K562 (cell line): ENCODE results near the gene SMURF1. TPM values are rescaled to one million over a fixed set of nuclear protein-coding genes. Genes with fewer than 3 reads are reported as not detected.

Source experiments
- ARID1B ChIP-seq: fragments of 450-650 bp; IDR thresholded peaks from 2 replicates; pipeline ENCODE4 v1.6.1; 2016; ENCODE audit warnings: antibody characterized with exemption, mild to moderate bottlenecking, inconsistent platforms
- ARID2 ChIP-seq: fragments of 450-650 bp; IDR thresholded peaks from 2 replicates; pipeline ENCODE4 v1.6.1; 2017; ENCODE audit warnings: antibody characterized with exemption, mild to moderate bottlenecking
- E2F3 ChIP-seq: fragments of 250-450 bp; sonication (Bioruptor Pico); IDR thresholded peaks from 2 replicates; pipeline ENCODE4 v1.4.0; 2020; ENCODE audit warnings: mild to moderate bottlenecking
- FOXJ2 ChIP-seq: fragments of 200-800 bp; sonication (Bioruptor generic); IDR thresholded peaks from 2 replicates; pipeline ENCODE4 v1.6.1; 2016; ENCODE audit warnings: missing genetic modification characterization, missing compliant biosample characterization
- GABPB2 ChIP-seq: fragments of 250-450 bp; sonication (Bioruptor Pico); conservative IDR thresholded peaks from 2 replicates; pipeline ENCODE4 v1.5.1; 2021; ENCODE audit warnings: mild to moderate bottlenecking
- POLR2A ChIP-seq: fragments of 450-650 bp; conservative IDR thresholded peaks from 2 replicates; pipeline ENCODE4 v1.6.1; 2016
- TAF7 ChIP-seq: fragments of 450-650 bp; IDR thresholded peaks from 2 replicates; pipeline ENCODE4 v1.6.1; 2016; ENCODE audit warnings: missing genetic modification characterization, missing compliant biosample characterization
- TCFL5 ChIP-seq: fragments of 250-450 bp; sonication (Bioruptor Pico); conservative IDR thresholded peaks from 2 replicates; pipeline ENCODE4 v1.6.1; 2021; ENCODE audit warnings: mild to moderate bottlenecking, moderate library complexity, matching md5 sums
- ZC3H11A ChIP-seq: IDR thresholded peaks from 2 replicates; pipeline ENCODE4 v1.6.1; 2012; ENCODE audit warnings: low read depth, low read length, improper control_type of control experiment
- ZNF212 ChIP-seq: fragments of 450-650 bp; formaldehyde crosslinking; IDR thresholded peaks from 2 replicates; pipeline ENCODE4 v1.4.0; 2020; ENCODE audit warnings: mild to moderate bottlenecking
- ZNF699 ChIP-seq: fragments of 250-450 bp; sonication (Bioruptor Pico); IDR thresholded peaks from 2 replicates; pipeline ENCODE4 v1.8.0; 2021; ENCODE audit warnings: mild to moderate bottlenecking, moderate library complexity; ENCODE audit not compliant: insufficient replicate concordance
- polyA plus RNA-seq, 8 experiments: library from polyadenylated mRNA; depleted of rRNA in 4 of 8; stranded (reverse) in 5 of 8; unstranded in 3 of 8; fragments of >200 nt; fragmentation: Nextera tagmentation in 2 of 8; fragmentation: Illumina TruSeq in 1 of 8; extraction: Ambion mirVana in 2 of 8; extraction: Trizol in 1 of 8; gene quantifications; 2 replicates each; pipeline versions ENCODE4 v1.2.1 to v1.2.3, GENCODE V29; 2011 to 2014; ENCODE audit warnings: inconsistent platforms in 1 of 8, missing spikeins in 1 of 8
- total RNA-seq, 7 experiments: library from RNA; depleted of rRNA in 6 of 7; stranded (reverse); fragments of >200 nt in 6 of 7; fragmentation: Illumina TruSeq in 2 of 7; extraction: Trizol in 2 of 7; gene quantifications; 2 replicates each; pipeline versions ENCODE4 v1.2.1 to v1.2.3, GENCODE V29; 2011 to 2021; ENCODE audit warnings: low replicate concordance in 1 of 7
- TF ChIP-seq, protein P1 (sequence below): IDR thresholded peaks from 2 replicates; pipeline ENCODE4 v1.6.1; 2016; ENCODE audit warnings: missing genetic modification characterization, missing compliant biosample characterization
- TF ChIP-seq, protein P2 (sequence below), 2 experiments: fragments of 450-650 bp; IDR thresholded peaks; 2 replicates each; pipeline ENCODE4 v1.6.1; 2018; ENCODE audit warnings: mild to moderate bottlenecking in 2 of 2, low read depth in 1 of 2; ENCODE audit not compliant: partially characterized antibody in 2 of 2
- TF ChIP-seq, protein P3 (sequence below), 2 experiments: fragments of 450-650 bp; formaldehyde crosslinking in 1 of 2; IDR thresholded peaks; 2 replicates each; pipeline versions ENCODE4 v1.4.0 to v1.6.1; 2014 to 2020; ENCODE audit warnings: mild to moderate bottlenecking in 2 of 2, borderline replicate concordance in 1 of 2, low read depth in 1 of 2

SMURF1 gene
- total and polyA plus RNA-seq, 9 of the 15 experiments (the other 6 are each of a cell fraction or from before 2014, with no cell fraction given) = 1.0 to 20.1 (median 12.6) TPM

DNA sequence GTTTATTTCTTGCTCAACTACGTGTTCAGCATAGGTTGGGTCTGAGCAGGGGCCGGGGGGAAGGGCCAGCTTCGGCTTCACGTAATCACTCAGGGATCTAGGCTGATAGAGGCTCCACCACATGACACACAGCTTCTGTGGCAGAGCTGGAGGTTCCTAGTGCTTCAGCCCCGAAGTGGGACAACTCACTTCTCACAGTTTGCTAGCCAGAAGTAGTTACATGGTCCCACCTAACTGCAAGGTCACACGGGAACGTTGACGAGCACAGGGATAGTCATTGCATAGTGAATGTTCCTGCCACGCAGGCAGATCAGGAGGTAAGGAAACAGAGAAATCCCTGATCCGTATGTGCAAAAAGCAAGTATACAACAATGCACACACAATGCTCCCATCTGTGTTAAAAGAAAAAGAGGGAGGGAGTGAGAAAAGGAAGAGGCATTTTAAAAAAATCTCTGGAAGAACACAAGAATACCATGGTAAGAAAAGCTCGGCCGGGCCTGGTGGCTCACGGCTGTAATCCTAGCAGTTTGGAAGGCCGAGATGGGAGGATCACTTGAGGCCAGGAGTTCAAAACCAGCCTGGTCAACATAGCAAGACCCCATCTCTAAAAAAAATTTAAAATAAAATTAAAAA, 16.9 kb downstream of the SMURF1 start (continued):
- no peak for TF ChIP-seq GABPB2
- no peak for TF ChIP-seq ZC3H11A
- no peak for TF ChIP-seq ZNF212 (CRISPR knock-in tag)
- TF ChIP-seq, protein P1, sequence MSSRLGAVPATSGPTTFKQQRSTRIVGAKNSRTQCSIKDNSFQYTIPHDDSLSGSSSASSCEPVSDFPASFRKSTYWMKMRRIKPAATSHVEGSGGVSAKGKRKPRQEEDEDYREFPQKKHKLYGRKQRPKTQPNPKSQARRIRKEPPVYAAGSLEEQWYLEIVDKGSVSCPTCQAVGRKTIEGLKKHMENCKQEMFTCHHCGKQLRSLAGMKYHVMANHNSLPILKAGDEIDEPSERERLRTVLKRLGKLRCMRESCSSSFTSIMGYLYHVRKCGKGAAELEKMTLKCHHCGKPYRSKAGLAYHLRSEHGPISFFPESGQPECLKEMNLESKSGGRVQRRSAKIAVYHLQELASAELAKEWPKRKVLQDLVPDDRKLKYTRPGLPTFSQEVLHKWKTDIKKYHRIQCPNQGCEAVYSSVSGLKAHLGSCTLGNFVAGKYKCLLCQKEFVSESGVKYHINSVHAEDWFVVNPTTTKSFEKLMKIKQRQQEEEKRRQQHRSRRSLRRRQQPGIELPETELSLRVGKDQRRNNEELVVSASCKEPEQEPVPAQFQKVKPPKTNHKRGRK = no peak
- TF ChIP-seq POLR2A = no peak
- no peak for TF ChIP-seq E2F3 (CRISPR knock-in tag)
- 0 out of 2 replicates have a peak, but pooled peaks have one; percentile 43 for TF ChIP-seq ARID2
- peak; percentile 75; the same call in 1 of the 2 replicates for TF ChIP-seq FOXJ2 (tag)
- TF ChIP-seq ZNF699 (CRISPR knock-in tag) = no peak
- TF ChIP-seq TAF7 (tag) = peak; percentile 43; the same call in 1 of the 2 replicates
- no peak for TF ChIP-seq TCFL5
- TF ChIP-seq ARID1B = peak; percentile 59; the same call in 1 of the 2 replicates
- TF ChIP-seq, protein P2, sequence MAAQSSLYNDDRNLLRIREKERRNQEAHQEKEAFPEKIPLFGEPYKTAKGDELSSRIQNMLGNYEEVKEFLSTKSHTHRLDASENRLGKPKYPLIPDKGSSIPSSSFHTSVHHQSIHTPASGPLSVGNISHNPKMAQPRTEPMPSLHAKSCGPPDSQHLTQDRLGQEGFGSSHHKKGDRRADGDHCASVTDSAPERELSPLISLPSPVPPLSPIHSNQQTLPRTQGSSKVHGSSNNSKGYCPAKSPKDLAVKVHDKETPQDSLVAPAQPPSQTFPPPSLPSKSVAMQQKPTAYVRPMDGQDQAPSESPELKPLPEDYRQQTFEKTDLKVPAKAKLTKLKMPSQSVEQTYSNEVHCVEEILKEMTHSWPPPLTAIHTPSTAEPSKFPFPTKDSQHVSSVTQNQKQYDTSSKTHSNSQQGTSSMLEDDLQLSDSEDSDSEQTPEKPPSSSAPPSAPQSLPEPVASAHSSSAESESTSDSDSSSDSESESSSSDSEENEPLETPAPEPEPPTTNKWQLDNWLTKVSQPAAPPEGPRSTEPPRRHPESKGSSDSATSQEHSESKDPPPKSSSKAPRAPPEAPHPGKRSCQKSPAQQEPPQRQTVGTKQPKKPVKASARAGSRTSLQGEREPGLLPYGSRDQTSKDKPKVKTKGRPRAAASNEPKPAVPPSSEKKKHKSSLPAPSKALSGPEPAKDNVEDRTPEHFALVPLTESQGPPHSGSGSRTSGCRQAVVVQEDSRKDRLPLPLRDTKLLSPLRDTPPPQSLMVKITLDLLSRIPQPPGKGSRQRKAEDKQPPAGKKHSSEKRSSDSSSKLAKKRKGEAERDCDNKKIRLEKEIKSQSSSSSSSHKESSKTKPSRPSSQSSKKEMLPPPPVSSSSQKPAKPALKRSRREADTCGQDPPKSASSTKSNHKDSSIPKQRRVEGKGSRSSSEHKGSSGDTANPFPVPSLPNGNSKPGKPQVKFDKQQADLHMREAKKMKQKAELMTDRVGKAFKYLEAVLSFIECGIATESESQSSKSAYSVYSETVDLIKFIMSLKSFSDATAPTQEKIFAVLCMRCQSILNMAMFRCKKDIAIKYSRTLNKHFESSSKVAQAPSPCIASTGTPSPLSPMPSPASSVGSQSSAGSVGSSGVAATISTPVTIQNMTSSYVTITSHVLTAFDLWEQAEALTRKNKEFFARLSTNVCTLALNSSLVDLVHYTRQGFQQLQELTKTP (IDR thresholded peaks at IDR 0.05; ENCODE audit: low read depth in 1 of 2, partially characterized antibody in 2 of 2) = peak; percentile 53 to 67
- TF ChIP-seq, protein P3, sequence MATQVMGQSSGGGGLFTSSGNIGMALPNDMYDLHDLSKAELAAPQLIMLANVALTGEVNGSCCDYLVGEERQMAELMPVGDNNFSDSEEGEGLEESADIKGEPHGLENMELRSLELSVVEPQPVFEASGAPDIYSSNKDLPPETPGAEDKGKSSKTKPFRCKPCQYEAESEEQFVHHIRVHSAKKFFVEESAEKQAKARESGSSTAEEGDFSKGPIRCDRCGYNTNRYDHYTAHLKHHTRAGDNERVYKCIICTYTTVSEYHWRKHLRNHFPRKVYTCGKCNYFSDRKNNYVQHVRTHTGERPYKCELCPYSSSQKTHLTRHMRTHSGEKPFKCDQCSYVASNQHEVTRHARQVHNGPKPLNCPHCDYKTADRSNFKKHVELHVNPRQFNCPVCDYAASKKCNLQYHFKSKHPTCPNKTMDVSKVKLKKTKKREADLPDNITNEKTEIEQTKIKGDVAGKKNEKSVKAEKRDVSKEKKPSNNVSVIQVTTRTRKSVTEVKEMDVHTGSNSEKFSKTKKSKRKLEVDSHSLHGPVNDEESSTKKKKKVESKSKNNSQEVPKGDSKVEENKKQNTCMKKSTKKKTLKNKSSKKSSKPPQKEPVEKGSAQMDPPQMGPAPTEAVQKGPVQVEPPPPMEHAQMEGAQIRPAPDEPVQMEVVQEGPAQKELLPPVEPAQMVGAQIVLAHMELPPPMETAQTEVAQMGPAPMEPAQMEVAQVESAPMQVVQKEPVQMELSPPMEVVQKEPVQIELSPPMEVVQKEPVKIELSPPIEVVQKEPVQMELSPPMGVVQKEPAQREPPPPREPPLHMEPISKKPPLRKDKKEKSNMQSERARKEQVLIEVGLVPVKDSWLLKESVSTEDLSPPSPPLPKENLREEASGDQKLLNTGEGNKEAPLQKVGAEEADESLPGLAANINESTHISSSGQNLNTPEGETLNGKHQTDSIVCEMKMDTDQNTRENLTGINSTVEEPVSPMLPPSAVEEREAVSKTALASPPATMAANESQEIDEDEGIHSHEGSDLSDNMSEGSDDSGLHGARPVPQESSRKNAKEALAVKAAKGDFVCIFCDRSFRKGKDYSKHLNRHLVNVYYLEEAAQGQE (IDR thresholded peaks at IDR 0.05; ENCODE audit: borderline replicate concordance) = no peak; the same call in 1 of the 2 replicates
- TF ChIP-seq, protein P3 (CRISPR knock-in tag; IDR thresholded peaks at IDR 0.05; ENCODE audit: low read depth) = no peak
